Measurements from ENCODE around the gene ASCL3. TPM values are rescaled to one million over a fixed set of nuclear protein-coding genes. Genes with fewer than 3 reads are reported as not detected.
A peak's percentile ranks its signal among the peaks of the same experiment; 100 is the strongest.

Gene ASCL3
- total and polyA plus RNA-seq, 2 donors (not counting 1 experiment from before 2014, with no cell fraction given): not detected

DNA sequence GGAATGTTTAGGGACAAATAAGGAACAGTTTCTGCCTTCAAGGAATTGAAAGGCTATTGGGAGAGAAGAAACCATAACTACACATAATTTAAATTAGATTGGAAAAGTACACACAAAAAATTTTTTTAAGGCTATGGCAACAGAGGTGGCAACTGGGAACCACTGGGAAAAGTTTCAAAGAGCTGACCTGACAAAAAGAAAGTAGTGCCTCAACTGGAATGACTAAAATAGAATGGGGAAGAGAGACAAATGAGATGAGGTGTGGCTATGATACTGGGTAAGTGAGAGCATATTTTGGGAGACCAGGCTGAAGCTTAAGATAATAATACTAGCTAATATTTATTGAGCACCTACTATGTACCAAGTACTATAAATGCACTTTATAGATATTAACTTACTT is 34.7 kb downstream of the ASCL3 start:
- H3K27ac ChIP-seq (ENCODE audit: insufficient read depth, low read length): no peak overlapping the region
- no peak for DNase-seq (ENCODE audit: low read depth in 2 of 2)
- no peak overlapping the region for H2AFZ ChIP-seq (ENCODE audit: low read length)
- no peaks in the 10 kb centered on the region for H4K20me1 ChIP-seq (ENCODE audit: control insufficient read depth, extremely low read depth, insufficient read depth, low read length)
- no peaks in the 10 kb centered on the region for H3K9me3 ChIP-seq (ENCODE audit: control insufficient read depth, insufficient read depth, low read depth, low read length)
- H3K4me3 ChIP-seq (replicated peaks in 1 of 4; ENCODE audit: control extremely low read depth in 1 of 4, insufficient read depth in 1 of 4, low read depth in 3 of 4, low read length in 4 of 4): no peak overlapping the region
- H3K79me2 ChIP-seq (ENCODE audit: control insufficient read depth, insufficient read depth, low read length): peaks cover 10% of the 10 kb centered on the region
- no peaks in the 10 kb centered on the region for H3K36me3 ChIP-seq (ENCODE audit: control insufficient read depth, insufficient read depth, low read length)
- H3K27me3 ChIP-seq (ENCODE audit: control insufficient read depth, insufficient read depth, low read length): no peaks in the 10 kb centered on the region
- no peak overlapping the region for H3K4me2 ChIP-seq (ENCODE audit: extremely low read depth, insufficient read depth, low read length)
- H3K4me1 ChIP-seq (ENCODE audit: control insufficient read depth, extremely low read depth, insufficient read depth, low read length): peaks cover 11% of the 10 kb centered on the region
- TF ChIP-seq EZH2 (IDR thresholded peaks at IDR 0.05; ENCODE audit: low read length, missing control alignments): no peak
- TF ChIP-seq, protein P1, sequence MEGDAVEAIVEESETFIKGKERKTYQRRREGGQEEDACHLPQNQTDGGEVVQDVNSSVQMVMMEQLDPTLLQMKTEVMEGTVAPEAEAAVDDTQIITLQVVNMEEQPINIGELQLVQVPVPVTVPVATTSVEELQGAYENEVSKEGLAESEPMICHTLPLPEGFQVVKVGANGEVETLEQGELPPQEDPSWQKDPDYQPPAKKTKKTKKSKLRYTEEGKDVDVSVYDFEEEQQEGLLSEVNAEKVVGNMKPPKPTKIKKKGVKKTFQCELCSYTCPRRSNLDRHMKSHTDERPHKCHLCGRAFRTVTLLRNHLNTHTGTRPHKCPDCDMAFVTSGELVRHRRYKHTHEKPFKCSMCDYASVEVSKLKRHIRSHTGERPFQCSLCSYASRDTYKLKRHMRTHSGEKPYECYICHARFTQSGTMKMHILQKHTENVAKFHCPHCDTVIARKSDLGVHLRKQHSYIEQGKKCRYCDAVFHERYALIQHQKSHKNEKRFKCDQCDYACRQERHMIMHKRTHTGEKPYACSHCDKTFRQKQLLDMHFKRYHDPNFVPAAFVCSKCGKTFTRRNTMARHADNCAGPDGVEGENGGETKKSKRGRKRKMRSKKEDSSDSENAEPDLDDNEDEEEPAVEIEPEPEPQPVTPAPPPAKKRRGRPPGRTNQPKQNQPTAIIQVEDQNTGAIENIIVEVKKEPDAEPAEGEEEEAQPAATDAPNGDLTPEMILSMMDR (conservative IDR thresholded peaks at IDR 0.05 in 1 of 2, IDR thresholded peaks at IDR 0.05 in 1 of 2; ENCODE audit: low read depth in 1 of 2, low read length in 2 of 2): no peak
- H3K9ac ChIP-seq (ENCODE audit: insufficient read depth, low read length): no peak overlapping the region

DNA sequence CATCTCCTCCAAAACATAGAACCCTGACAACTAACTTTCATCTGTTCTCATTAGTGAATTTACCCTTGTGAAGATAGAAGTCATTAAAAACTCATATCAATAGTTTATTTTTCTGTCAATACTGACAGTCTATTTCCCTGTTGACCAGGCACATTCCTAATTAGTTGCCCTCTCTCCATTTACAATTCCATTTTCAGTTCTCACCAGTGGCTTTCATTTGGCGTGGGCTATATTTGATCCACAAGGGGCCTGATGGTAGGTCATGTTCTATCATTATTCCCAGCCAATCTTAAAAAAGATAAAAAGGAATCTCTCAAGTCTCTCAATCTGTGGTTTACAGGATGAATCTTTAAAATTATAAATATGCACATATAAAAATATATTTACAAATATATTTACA is 35.7 kb downstream of the ASCL3 start:
- Histone ChIP-seq H3K9ac (ENCODE audit: insufficient read depth, low read length) (no peak overlapping the region), H3K4me2 (ENCODE audit: extremely low read depth, insufficient read depth, low read length) (peak overlapping the region; percentile 58), H3K27me3 (ENCODE audit: control insufficient read depth, insufficient read depth, low read length) (no peaks in the 10 kb centered on the region), H2AFZ (ENCODE audit: low read length) (no peak overlapping the region), H3K79me2 (ENCODE audit: control insufficient read depth, insufficient read depth, low read length) (peaks cover 5% of the 10 kb centered on the region), H3K4me1 (ENCODE audit: control insufficient read depth, extremely low read depth, insufficient read depth, low read length) (peaks cover 11% of the 10 kb centered on the region), H3K27ac (ENCODE audit: insufficient read depth, low read length) (no peak overlapping the region), H3K4me3 (replicated peaks in 1 of 4; ENCODE audit: control extremely low read depth in 1 of 4, insufficient read depth in 1 of 4, low read depth in 3 of 4, low read length in 4 of 4) (no peak overlapping the region), H3K9me3 (ENCODE audit: control insufficient read depth, insufficient read depth, low read depth, low read length) (no peaks in the 10 kb centered on the region), H4K20me1 (ENCODE audit: control insufficient read depth, extremely low read depth, insufficient read depth, low read length) (no peaks in the 10 kb centered on the region), H3K36me3 (ENCODE audit: control insufficient read depth, insufficient read depth, low read length) (no peaks in the 10 kb centered on the region)
- no peak for DNase-seq (ENCODE audit: low read depth in 2 of 2)
- TF ChIP-seq, protein P1 (conservative IDR thresholded peaks at IDR 0.05 in 1 of 2, IDR thresholded peaks at IDR 0.05 in 1 of 2; ENCODE audit: low read depth in 1 of 2, low read length in 2 of 2): no peak
- TF ChIP-seq EZH2 (IDR thresholded peaks at IDR 0.05; ENCODE audit: low read length, missing control alignments): no peak

DNA sequence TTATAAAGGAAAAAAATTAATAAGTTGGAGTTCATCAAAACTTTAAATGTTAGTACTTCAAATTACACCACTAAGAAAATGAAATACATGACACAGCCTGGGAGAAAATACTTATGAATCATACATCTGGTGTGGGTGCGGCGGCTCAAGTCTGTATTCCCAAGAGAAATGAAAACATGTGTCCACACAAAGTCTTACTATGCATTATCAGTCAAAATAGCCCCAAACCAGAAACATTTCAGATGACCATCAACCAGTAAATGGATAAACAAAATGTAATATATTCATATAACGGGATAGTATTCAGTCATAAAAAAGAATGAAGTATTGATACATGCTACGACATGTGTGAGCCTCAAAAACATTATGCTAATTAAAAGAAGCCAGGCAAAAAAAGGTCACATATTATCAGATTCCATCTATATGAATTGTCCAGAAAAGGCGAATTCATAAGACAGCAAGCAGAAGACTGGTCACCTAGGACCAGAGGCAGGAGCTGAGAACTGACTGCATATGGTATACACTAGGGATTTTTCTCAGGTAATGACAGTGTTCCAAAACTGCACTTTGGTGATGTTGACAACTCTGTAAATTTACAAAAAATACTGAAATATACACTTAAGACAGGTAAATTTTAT is 37.2 kb downstream of the ASCL3 start:
- Histone ChIP-seq H3K27ac (ENCODE audit: insufficient read depth, low read length) (no peak overlapping the region), H3K79me2 (ENCODE audit: control insufficient read depth, insufficient read depth, low read length) (no peaks in the 10 kb centered on the region), H3K4me3 (replicated peaks in 1 of 4; ENCODE audit: control extremely low read depth in 1 of 4, insufficient read depth in 1 of 4, low read depth in 3 of 4, low read length in 4 of 4) (no peak overlapping the region), H3K4me2 (ENCODE audit: extremely low read depth, insufficient read depth, low read length) (peak overlapping the region; percentile 33), H3K36me3 (ENCODE audit: control insufficient read depth, insufficient read depth, low read length) (no peaks in the 10 kb centered on the region), H3K9me3 (ENCODE audit: control insufficient read depth, insufficient read depth, low read depth, low read length) (no peaks in the 10 kb centered on the region), H2AFZ (ENCODE audit: low read length) (no peak overlapping the region), H3K27me3 (ENCODE audit: control insufficient read depth, insufficient read depth, low read length) (no peaks in the 10 kb centered on the region), H4K20me1 (ENCODE audit: control insufficient read depth, extremely low read depth, insufficient read depth, low read length) (no peaks in the 10 kb centered on the region), H3K4me1 (ENCODE audit: control insufficient read depth, extremely low read depth, insufficient read depth, low read length) (peaks cover 11% of the 10 kb centered on the region), H3K9ac (ENCODE audit: insufficient read depth, low read length) (no peak overlapping the region)
- TF ChIP-seq, protein P1 (conservative IDR thresholded peaks at IDR 0.05 in 1 of 2, IDR thresholded peaks at IDR 0.05 in 1 of 2; ENCODE audit: low read depth in 1 of 2, low read length in 2 of 2): no peak
- TF ChIP-seq EZH2 (IDR thresholded peaks at IDR 0.05; ENCODE audit: low read length, missing control alignments): no peak
- peak; percentile 86 to 88 for DNase-seq (ENCODE audit: low read depth in 2 of 2)

Data from fibroblast of lung (primary cell).